Sciatic nerve (tissue), 2 donors: ENCODE results near the gene CGAS. TPM values are rescaled to one million over a fixed set of nuclear protein-coding genes. Genes with fewer than 3 reads are reported as not detected.
"Not testable (repeated sequence)": the region's sequence is repeated elsewhere in the genome, so short reads cannot be mapped to it uniquely, and the experiment has no call there.

Experiments used
- ATAC-seq: fragments of 200-7000 bp; cut with Tn5 transposase; one replicate; pipeline ENCODE4 v1.9.1; 2020; ENCODE audit warnings: mild to moderate bottlenecking, moderate library complexity
- DNase-seq: peaks from one replicate; pipeline ENCODE4 v3.0.0-alpha.2; 2020; ENCODE audit warnings: low spot score
- intact Hi-C: fragments of 100-400 bp; cut with DNase I; formaldehyde crosslinking; loops from one replicate; pipeline ENCODE4 v1.14.2; 2022
- total RNA-seq: library from RNA; stranded (reverse); fragmentation: NEBNext Ultra II Directional; extraction: Animal tissue kit (Norgen Biotek cat#: 25700); gene quantifications from one replicate; pipeline ENCODE4 v1.2.1, GENCODE V29; 2021
- donor health status: DM: no; HTN: no; CAD: no.
- donor health status: DM: no; HTN: no; CAD: no.

The CGAS gene
- total RNA-seq, 1 donor from 2014 or later: 7.5 TPM

DNA sequence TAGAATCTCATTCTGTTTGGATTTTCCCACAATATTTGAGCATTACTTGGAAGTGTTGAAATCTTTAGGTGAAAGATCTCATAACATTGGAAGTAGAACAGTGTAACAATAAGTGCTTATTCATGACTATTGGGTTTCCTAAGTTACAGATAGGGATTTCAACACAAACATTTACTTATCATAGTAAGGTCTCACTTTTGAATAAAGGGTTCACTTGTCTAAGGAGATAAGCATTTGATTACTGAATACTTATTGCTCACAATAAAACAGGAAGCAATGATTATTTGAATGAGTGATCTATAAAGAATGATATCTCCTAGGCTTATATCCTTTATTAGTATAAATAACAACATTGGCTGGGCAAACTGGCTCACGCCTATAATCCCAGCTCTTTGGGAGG is 42.7 kb downstream of the CGAS start:
- DNase-seq: no peak
- intact Hi-C loops: no loop called here
- ATAC-seq: no peak

DNA sequence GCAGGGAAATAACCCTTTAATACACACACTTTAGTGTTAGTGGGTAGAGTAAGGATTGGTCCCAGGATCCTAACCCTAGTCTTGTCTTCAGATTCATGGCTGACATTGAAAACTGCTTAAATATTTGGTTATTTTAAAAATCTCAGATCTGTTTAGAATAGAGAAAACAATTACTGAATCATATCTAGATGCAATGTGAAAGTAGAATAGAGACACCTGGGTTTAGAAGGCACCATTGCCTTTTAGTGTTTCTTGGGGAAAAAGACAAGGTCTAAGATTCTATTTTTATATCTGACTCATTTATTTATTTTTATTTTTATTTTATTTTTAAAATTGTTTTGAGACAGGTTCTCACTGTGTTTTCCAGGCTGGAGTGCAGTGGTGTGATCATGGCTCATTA is 51.4 kb downstream of the CGAS start:
- intact Hi-C loops: no loop called here
- ATAC-seq (no peak), DNase-seq (no peak)

DNA sequence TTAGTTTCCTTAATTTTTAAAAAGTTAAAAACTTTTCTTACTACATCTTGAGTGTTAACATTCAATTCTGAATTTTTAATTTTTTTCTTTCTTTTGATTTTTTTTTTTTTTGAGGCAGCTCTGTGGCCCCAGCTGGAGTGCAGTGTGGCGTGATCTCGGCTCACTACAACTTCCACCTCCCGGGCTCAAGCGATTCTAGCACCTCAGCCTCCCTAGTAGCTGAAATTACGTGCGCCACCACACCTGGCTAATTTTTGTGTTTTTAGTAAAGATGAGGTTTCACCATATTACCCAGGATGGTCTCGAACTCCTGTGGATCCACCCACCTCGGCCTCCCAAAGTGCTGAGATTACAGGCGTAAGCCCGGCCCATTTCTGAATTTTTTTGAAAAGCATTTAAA is 56.2 kb downstream of the CGAS start:
- ATAC-seq (no peak), DNase-seq (no peak)
- intact Hi-C loops: no loop called here

DNA sequence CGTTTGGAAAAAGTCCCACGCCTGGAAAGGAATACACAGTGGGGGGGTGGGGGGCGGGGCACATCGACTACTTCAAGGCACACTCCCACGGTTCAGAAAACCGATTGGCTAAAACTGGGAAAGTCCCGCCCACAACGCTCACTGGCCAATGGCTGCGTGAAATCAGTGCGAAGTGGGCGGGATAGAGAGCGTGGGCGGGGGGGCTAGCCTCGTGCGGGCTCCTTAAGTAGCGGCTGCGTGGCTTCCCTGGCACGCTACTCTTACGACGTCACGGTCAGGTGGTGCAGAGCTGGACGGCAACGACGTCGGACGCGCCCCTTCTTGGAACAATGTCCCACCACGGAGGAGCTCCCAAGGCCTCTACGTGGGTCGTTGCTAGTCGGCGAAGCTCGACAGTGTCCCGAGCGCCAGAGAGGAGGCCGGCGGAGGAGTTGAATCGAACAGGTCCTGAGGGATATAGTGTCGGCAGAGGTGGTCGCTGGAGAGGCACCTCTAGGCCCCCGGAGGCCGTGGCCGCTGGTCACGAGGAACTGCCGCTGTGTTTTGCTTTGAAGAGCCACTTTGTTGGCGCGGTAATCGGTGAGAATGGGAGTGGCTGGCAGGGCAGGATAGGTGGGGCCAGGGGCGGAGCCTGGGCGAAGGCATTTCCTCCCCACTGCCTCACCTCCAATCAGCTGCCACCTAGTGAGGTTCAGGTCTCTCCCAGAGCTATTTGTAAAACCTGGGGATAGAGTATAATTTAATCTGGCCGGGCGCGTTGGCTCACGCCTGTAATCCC is 57.3 kb downstream of the CGAS start, which contains the start of gene DDX43:
TSS of gene DDX43 (plus strand) at position 252 of the 778 bp plus-strand sequence. CDS start at position 330, 78 bp downstream.
- ATAC-seq: peak; percentile 88
- peak; percentile 67 for DNase-seq

DNA sequence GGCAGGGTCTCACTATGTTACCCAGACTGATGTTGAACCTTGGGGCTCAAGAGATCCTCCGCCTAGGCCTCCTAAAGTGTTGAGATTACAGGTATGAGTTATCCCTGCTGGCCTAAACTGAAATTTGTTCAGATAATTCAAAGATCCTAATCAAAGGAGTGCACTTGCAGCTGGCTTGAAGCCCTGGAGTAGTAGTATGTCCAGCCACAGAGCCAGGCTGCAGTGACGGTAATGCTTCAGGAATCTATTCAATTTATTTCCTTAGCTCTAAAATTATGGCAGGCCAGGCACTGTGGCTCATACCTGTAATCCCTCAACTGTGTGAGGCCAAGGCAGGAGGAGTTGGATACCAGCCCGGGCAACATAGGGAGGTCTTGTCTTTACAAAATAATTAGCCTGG is 58.8 kb downstream of the CGAS start:
- DNase-seq (no peak), ATAC-seq (no peak)
- intact Hi-C loops: no loop called here

More for the DNA sequence above, 57.3 kb downstream of the CGAS start, which contains the start of gene DDX43:
- intact Hi-C loops: no loop called here

DNA sequence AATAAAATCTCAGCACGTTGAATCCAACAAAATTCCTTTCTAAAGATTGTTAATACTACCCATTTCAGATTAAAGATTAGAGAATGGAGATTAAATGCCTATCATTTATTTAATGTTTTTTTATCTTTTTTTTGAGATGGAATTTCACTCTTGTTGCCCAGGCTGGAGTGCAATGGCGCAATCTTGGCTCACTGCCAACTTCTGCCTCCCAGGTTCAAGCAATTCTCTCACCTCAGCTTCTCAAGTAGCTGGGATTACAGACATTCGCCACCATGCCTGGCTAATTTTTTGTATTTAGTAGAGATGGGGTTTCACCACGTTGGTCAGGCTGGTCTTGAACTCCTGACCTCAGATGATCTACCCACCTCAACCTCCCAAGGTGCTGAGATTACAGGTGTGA is 59.9 kb downstream of the CGAS start:
- ATAC-seq, intact Hi-C loops, DNase-seq: not testable (repeated sequence)

DNA sequence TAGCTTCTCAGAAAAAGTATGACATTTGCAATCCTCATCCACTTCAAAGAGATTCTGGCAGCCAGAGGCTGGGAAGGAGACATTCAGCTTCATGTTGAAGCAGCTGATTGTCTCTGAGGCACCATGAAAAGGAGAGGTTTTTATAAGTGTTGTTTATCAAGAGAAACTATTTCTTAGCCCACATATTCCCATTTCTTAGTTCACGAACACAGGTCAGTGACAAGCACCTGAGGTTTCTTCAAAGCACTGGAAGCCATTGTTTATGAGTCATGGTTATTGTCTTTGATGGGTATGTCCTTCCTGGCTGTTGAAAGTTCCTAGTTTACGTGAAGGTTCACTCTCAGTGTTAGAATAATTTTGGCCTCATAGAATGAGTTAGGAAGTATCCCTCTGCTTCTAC is 60.4 kb downstream of the CGAS start:
- DNase-seq: no peak
- ATAC-seq: no peak
- intact Hi-C loops: no loop called here

DNA sequence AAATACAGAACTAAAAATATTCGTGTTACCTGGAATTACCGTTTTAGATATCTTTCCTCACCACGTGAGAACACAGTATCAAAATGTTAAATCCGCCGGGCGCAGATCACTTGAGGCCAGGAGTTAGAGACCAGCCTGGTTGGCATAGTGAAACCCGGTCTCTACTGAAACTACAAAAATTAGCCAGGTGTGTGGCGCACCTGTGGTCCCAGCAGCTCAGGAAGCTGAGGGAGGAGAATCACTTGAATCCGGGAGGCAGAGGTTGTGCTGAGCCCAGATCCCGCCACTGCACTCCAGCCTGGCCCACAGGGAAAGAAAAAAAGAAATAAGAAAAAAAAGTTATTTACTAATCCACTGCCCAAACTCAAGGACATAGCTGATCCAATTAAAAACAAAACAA is 62.2 kb downstream of the CGAS start:
- no peak for DNase-seq
- ATAC-seq: no peak
- intact Hi-C loops: no loop called here

DNA sequence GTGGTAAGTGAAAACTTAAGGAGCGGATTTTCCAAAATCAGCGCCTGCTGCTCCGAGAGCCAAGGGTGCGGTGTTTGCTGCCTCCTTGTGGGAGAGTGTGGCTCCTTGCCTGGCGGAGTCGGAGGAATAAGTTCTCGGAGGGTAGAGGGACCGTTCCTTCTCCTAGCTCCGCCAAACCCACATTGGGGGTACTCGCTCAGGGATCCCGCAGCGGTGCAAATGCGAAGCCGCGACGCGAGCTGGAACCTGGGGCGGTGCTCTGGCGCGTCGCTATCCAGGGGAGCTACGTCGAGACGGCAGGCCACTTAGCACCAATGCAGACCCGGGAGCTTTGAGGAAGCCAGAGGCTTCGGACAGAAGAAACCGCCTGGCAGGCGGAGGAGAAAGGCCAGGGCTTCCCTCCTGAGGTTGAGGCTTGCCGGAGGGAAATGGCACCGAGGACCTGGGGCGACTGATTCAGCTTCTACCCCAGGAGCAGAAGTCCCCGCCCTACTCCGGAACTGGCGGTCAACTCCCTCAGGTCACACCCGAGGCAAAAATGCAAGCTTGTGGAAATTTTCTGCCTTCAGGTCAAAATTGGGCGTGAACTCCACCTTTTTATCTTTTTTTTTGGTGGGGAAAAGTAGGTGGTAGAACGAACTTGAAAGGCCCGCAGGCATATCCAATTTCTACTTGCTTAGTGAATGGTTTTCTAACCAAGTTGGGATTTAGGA is 63.1 kb downstream of the CGAS start:
- ATAC-seq: peak; percentile 87
- peak; percentile 68 for DNase-seq
- intact Hi-C loops: no loop called here

DNA sequence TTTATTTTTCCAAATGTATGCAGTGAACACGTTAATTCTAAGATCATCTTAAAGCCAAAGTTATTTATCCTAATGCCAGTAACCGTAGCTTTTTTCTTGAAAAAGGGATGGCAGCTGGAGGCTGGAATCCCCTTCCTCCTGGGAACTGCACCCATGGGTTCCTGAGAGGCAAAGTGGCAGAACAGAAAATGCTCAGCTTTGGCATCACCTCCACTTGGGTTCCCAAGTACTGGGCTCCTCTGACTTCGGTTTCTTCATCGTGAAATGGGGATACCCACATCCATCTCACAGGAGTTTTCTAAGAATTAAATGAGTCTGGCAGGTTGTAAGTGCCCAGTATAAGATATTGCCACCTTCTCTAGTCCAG is 63.7 kb downstream of the CGAS start:
- DNase-seq (no peak), ATAC-seq (peak; percentile 23)
- intact Hi-C loops: no loop called here

DNA sequence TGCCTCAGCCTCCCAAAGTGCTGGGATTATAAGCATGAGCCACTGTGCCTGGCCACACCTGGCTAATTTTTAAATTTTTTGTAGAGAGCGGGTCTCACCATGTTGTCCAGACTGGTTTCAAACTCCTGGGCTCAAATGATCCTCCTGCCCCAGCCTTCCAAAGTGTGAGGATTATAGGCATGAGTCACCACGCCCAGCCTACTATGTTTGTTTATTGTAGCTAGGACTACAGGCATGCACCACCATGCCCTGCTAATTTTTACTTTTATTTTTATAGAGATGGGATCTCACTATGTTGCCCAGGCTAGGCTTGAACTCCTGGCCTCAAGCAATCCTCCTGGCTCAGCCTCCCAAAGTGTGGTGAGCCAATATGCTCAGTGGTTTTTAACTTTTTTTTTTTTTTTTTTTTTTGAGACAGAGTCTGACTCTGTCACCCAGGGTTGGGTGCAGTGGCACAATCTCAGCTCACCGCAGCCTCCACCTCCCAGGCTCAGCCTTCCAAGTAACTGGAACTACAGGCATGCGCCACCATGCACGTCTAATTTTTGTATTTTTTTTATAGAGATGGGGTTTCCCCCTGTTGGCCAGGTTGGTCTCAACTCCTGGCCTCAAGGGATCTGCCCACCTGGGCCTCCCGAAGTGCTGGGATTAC is 69.5 kb downstream of the CGAS start:
- DNase-seq: no peak
- ATAC-seq: no peak
- intact Hi-C loops: no loop called here

DNA sequence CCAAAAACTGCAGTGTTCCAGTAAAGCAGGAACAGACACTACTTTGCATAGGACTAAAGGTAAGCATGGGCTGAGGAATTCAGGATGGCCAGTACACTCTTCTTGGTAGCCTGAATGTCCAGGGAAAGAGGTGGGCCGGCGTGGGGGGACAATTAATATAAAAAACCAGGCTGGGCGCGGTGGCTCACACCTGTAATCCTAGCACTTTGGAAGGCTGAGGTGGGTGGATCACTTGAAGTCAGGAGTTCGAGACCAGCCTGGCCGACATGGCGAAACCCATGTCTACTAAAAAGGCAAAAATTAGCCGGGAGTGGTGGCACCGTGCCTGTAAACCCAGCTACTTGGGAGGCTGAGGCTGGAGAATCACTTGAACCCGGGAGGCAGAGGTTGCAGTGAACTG is 70.6 kb downstream of the CGAS start:
- ATAC-seq, intact Hi-C loops, DNase-seq: not testable (repeated sequence)

DNA sequence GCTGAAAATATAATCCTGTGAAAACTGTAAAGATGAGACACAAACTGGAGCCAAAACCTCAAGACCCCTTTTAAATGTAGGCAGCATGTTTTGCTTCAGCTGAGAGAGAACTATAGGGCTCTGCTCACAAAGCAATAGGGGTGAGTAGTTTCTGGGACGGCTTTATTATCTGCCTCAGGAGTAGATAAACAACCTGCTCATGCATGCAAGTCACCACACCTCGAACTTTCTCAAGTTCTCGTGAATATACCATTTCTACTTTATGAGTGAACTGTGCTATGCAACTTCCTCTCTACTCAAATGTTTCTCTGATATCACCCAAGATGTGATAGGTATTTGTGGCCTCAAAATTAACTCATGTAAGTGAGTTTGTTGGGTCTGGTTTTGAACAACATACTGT is 74.9 kb downstream of the CGAS start:
- intact Hi-C loops: no loop called here
- ATAC-seq: no peak
- DNase-seq: no peak

DNA sequence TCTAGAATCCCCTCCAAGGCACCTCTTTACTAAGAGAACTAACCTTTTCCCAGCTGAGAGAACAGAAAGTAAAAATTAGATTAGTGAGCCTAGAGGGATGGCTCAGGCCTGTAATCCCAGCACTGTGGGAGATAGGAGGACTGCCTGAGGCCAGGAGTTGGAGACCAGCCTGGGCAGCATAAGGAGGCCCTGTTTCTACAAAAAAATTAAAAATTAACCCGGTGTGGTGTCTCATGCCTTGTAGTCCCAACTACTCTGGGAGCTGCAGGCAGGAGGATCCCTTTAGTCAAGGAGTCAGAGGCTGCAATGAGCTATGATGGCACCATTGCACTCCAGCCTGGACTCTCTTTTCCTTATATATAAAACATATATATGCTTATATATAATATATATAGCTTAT is 76.9 kb downstream of the CGAS start:
- DNase-seq: no peak
- intact Hi-C loops: no loop called here
- ATAC-seq: no peak

Other genes with a start within 250 kb of the CGAS start
- gene KHDC1L, start 226.8 kb downstream of the CGAS start, total RNA-seq: not detected
- gene KHDC1, start 189.1 kb downstream of the CGAS start, total RNA-seq: 2.0 TPM
- not detected for gene DPPA5, start 98.0 kb downstream of the CGAS start, total RNA-seq
- gene KHDC3L, start 89.6 kb downstream of the CGAS start, total RNA-seq: not detected
- gene OOEP, start 82.4 kb downstream of the CGAS start, total RNA-seq: not detected
- 0.89 TPM for gene DDX43, start 57.5 kb downstream of the CGAS start, total RNA-seq
- 34.6 TPM for gene MTO1, start 9.4 kb upstream of the CGAS start, total RNA-seq
- 6,940 TPM for gene EEF1A1, start 68.7 kb upstream of the CGAS start, total RNA-seq
- 13.6 TPM for gene SLC17A5, start 201.7 kb upstream of the CGAS start, total RNA-seq
- 14.8 TPM for gene CD109, start 243.9 kb upstream of the CGAS start, total RNA-seq